Measurements from ENCODE around the gene ESPNL. TPM values are rescaled to one million over a fixed set of nuclear protein-coding genes. Genes with fewer than 3 reads are reported as not detected.
"Not testable (repeated sequence)": the region's sequence is repeated elsewhere in the genome, so short reads cannot be mapped to it uniquely, and the experiment has no call there.

The ESPNL gene
- total RNA-seq, 4 donors from 2014 or later: 0.44 to 2.1 TPM; not detected in 2

DNA sequence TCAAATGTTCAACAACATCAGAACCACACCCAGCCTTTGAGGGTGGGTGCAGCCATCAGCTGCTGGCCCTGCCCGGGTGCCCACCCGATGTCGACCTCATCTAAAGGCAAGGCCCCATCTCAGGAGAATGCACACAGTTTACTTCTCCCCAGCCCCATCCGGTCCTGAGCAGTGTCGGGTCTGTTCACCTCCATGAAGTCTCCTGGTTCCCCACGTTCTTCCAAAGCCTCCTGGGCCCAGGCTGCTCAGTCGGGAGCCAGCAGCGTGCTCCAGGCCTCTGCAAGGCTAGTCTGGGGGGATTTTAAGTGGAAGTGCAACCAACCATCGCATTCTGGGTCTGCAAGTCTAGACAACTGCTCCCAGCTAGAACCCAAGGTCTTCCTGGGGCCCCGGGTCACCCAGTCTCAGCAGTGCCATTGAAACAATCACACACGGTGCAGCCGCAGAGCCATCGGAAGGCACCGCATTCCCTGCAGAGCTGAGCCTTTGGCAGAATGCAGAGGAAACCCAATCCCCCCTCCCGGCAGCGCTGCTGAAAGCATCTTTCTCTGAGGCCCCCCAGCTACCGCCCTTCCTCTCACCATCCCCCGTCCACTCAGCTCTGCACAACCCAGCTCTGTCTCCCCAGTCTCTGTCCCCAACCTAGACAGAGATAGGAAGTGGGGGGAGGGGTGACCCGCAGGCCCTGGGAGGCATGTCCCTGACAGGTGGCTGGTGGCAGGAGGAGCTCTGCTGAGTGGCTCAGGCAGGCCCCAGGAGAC, 8.5 kb downstream of the ESPNL start:
- Histone ChIP-seq H3K4me3 (no peak overlapping the region), H3K27ac (no peak overlapping the region), H3K9me3 (peaks cover 0 to 14% (median 3%) of the 10 kb centered on the region in 4 donors), H3K27me3 (no peaks in the 10 kb centered on the region), H3K4me1 (peaks cover 0 to 6% (median 0%) of the 10 kb centered on the region in 4 donors), H3K36me3 (no peaks in the 10 kb centered on the region)
- no peak for DNase-seq (ENCODE audit: low spot score in 2 of 2)
- 39 to 44% methylated on average over 15 to 19 of the region's 19 CpGs for WGBS, 2 donors
- no peak for TF ChIP-seq EP300 (IDR thresholded peaks at IDR 0.05)
- TF ChIP-seq POLR2A (IDR thresholded peaks at IDR 0.05): no peak
- no peak for TF ChIP-seq CTCF (IDR thresholded peaks at IDR 0.05)

DNA sequence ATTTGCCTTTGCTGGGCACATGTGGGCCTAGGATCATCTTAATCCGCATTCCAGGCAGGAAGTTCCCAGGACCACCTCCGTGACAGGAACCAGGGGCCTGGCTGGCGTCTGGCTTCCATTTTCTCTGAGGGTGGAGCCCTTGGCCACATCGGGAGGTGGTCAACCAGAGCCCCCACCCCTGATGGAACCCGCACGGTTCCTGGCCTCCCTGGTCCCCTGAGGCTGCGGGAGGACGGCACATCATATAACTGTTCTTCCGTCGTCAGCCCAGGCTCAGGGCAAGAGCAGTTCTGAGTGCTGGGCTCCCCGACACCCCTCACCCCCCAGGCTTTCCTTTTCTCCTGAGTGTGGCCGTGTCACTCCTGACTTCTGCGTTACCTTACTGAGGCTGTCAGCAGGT, 13.5 kb downstream of the ESPNL start:
- TF ChIP-seq EP300 (IDR thresholded peaks at IDR 0.05) (no peak), POLR2A (IDR thresholded peaks at IDR 0.05) (no peak), CTCF (IDR thresholded peaks at IDR 0.05) (no peak)
- WGBS, 2 donors: 79 to 86% methylated on average over 13 of the region's 13 CpGs
- DNase-seq (ENCODE audit: low spot score in 2 of 2): no peak
- H3K4me3 ChIP-seq: no peak overlapping the region
- peaks cover 0 to 41% of the 10 kb centered on the region in 2 donors for H3K27me3 ChIP-seq
- no peaks in the 10 kb centered on the region for H3K36me3 ChIP-seq
- H3K9me3 ChIP-seq: peaks cover 0 to 17% (median 3%) of the 10 kb centered on the region in 4 donors
- no peak overlapping the region for H3K27ac ChIP-seq
- peaks cover 0 to 4% (median 0%) of the 10 kb centered on the region in 4 donors for H3K4me1 ChIP-seq

GRCh38 chr2:238114331-238114841, 14.2 kb downstream of the ESPNL start:
- 71 to 72% methylated on average over 16 of the region's 16 CpGs for WGBS, 2 donors
- Histone ChIP-seq H3K27ac (no peak overlapping the region), H3K4me3 (no peak overlapping the region), H3K9me3 (peaks cover 0 to 17% (median 3%) of the 10 kb centered on the region in 4 donors), H3K27me3 (peaks cover 0 to 41% of the 10 kb centered on the region in 2 donors), H3K36me3 (no peaks in the 10 kb centered on the region), H3K4me1 (no peaks in the 10 kb centered on the region)
- no peak for TF ChIP-seq EP300 (IDR thresholded peaks at IDR 0.05)
- no peak for TF ChIP-seq CTCF (IDR thresholded peaks at IDR 0.05)
- TF ChIP-seq POLR2A (IDR thresholded peaks at IDR 0.05): no peak
- DNase-seq (ENCODE audit: low spot score in 2 of 2): no peak

DNA sequence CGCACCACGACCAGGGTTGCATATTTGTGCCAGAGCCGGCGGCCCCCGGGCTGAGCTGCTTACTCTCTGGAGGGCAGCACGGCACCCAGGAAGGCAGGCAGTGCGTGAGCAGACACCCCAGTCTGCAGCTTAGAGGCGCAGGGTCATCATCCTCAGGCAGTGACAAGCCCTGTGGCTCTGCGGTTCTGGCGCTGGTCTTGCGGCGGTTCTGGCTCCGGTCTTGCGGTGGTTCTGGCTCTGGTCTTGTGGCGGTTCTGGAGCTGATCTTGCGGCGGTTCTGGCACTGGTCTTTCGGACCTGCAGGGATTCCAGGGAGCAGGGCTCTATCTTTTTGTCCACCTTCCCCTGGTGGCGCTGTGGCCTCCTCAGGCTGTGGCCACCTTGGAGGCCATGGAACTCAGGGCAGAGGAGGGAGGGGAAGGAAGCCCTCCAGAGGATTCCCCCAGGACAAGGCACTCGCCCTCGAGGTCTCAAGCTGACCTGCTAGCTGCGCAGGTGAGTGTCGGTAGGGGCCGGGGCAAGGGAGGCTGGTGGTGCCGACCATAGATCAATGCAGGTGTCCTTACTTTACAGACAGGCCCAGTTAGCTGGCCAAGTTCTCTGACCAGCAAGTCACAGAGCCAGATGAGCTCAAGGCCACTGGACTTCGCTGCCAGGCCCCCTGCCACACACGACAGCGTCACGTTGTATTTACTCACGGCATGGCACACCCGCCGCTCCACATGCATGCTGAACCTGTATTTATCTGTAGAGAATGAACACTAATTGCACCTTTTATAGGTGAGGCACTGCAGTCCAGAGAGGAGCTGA, 14.9 kb downstream of the ESPNL start:
- Histone ChIP-seq H3K9me3 (peaks cover 0 to 17% (median 3%) of the 10 kb centered on the region in 4 donors), H3K36me3 (no peaks in the 10 kb centered on the region), H3K4me1 (no peaks in the 10 kb centered on the region), H3K4me3 (no peak overlapping the region), H3K27ac (no peak overlapping the region), H3K27me3 (peaks cover 0 to 48% of the 10 kb centered on the region in 2 donors)
- 87 to 90% methylated on average over 22 to 32 of the region's 32 CpGs for WGBS, 2 donors
- TF ChIP-seq EP300 (IDR thresholded peaks at IDR 0.05): no peak
- no peak for TF ChIP-seq POLR2A (IDR thresholded peaks at IDR 0.05)
- no peak for DNase-seq (ENCODE audit: low spot score in 2 of 2)

GRCh38 chr2:238115709-238116108, 15.6 kb downstream of the ESPNL start:
- 97 to 98% methylated on average over 12 of the region's 12 CpGs for WGBS, 2 donors
- H3K27ac ChIP-seq; H3K4me3 ChIP-seq; DNase-seq (ENCODE audit: low spot score in 2 of 2); H3K4me1 ChIP-seq; H3K36me3 ChIP-seq: not testable (repeated sequence)
- H3K9me3 ChIP-seq: peaks cover 0 to 17% (median 3%) of the 10 kb centered on the region in 4 donors
- peaks cover 0 to 55% of the 10 kb centered on the region in 2 donors for H3K27me3 ChIP-seq

Measured in tibial nerve (tissue), 4 donors.